ENCODE data around the gene TIAM1.

The TIAM1 gene

GRCh38 chr21:31367801-31368200, 23.7 kb upstream of the TIAM1 start:
- no peak for TF ChIP-seq ZNF274 (IDR thresholded peaks at IDR 0.05; ENCODE audit: low read depth, low read length)
- no peak overlapping the region for H3K4me3 ChIP-seq (ENCODE audit: low read length)

DNA sequence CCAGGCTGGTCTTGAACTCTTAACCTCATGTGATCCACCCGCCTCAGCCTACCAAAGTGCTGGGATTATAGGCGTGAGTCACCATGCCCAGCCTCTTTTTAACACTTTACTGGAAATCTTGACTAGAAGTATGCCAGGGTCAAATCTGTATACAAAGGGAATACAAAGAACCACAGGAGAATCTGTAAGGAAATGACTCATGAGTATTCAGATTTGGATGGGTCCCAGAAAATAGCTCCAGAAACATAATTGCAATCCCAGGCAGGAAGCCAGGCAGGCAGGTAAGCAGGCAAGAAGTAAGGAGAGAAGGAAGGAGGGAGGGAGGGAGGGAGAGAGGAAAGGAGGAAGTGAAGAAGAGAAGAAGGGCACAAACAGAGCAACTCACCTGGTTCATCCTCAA, 22.8 kb upstream of the TIAM1 start:
- no peak overlapping the region for H3K4me3 ChIP-seq (ENCODE audit: low read length)
- no peak for TF ChIP-seq ZNF274 (IDR thresholded peaks at IDR 0.05; ENCODE audit: low read depth, low read length)

- no peak overlapping the region for H3K4me3 ChIP-seq (ENCODE audit: low read length)
- TF ChIP-seq ZNF274 (IDR thresholded peaks at IDR 0.05; ENCODE audit: low read depth, low read length), result no peak
Measured at GRCh38 chr21:31364253-31364945, 20.3 kb upstream of the TIAM1 start.

DNA sequence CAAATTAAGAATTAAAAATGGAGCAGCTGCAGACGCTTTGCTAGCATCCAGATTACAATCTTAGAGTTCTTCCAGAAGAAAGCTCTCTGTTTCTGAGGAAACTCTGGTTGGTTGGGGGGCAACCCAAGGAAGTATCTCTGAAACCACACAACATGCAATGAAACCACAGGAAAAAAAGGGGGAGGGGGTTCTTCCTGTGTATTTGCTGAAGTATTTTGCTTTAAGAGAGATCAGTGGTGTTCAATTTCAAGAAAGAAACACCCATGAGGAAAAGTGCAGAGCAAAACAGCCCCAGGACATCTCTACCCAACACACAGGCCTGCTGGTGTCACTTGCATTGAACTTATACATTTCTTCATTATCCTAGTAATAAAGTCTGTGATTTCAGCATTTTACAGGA, 19.7 kb upstream of the TIAM1 start:
- no peak overlapping the region for H3K4me3 ChIP-seq (ENCODE audit: low read length)
- no peak for TF ChIP-seq ZNF274 (IDR thresholded peaks at IDR 0.05; ENCODE audit: low read depth, low read length)

DNA sequence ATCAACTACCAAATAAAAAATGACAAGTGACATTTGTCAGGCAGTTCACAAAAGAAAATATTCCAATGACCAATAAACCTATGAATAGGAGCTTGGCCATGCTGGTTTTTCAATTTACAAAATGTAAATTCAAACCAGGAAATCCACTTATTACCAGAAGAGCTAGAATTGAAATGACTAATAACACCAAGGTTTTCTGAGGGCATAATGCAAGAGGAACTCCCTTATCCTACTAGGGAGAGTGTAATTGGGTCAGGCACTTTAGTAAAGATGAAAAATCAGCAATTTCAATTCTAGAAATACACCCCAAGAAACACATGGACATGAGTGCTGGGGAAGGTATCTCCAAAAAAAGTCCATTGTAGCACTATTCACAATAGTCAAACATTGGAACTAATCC, 16.7 kb upstream of the TIAM1 start:
- no peak overlapping the region for H3K4me3 ChIP-seq (ENCODE audit: low read length)
- TF ChIP-seq ZNF274 (IDR thresholded peaks at IDR 0.05; ENCODE audit: low read depth, low read length), result no peak

DNA sequence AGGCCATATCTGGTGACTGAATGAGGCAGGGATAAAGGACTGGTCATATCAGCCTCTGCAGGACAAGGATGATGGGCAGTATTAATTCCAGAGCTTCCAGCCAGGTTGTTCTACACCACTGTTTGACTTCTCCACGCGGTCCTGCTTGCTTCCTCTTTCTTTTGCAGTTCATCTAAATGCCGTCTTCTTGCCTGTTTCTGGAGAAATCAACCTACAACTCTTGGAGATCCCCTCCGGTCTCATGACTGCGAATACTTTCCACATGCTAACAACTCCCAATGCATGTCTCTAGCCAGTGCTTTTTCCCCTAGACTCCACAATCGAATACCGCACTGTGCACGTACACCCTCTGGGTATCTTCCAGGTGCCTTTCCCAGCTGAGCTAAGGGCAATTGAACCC, 14.1 kb upstream of the TIAM1 start:
- no peak overlapping the region for H3K4me3 ChIP-seq (ENCODE audit: low read length)
- no peak for TF ChIP-seq ZNF274 (IDR thresholded peaks at IDR 0.05; ENCODE audit: low read depth, low read length)

DNA sequence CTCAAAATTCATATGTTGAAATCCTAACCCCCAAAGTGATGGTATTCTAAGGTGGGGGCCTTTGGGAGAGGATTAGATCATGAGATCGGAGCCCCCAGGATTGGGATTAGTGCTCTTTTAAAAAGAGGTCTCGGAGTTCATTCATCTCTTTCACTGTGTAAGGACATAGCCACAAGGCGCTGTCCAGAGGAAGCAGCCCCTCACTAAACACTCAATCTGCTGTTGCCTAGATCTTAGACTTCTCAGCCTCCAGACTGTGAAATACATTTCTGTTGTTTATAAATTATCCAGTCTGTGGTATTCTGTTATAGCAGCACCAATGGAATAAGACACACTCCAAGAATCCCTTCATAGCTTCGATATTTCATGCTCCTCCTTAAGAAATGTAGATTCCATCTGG, 12.4 kb upstream of the TIAM1 start:
- no peak for TF ChIP-seq ZNF274 (IDR thresholded peaks at IDR 0.05; ENCODE audit: low read depth, low read length)
- no peak overlapping the region for H3K4me3 ChIP-seq (ENCODE audit: low read length)

DNA sequence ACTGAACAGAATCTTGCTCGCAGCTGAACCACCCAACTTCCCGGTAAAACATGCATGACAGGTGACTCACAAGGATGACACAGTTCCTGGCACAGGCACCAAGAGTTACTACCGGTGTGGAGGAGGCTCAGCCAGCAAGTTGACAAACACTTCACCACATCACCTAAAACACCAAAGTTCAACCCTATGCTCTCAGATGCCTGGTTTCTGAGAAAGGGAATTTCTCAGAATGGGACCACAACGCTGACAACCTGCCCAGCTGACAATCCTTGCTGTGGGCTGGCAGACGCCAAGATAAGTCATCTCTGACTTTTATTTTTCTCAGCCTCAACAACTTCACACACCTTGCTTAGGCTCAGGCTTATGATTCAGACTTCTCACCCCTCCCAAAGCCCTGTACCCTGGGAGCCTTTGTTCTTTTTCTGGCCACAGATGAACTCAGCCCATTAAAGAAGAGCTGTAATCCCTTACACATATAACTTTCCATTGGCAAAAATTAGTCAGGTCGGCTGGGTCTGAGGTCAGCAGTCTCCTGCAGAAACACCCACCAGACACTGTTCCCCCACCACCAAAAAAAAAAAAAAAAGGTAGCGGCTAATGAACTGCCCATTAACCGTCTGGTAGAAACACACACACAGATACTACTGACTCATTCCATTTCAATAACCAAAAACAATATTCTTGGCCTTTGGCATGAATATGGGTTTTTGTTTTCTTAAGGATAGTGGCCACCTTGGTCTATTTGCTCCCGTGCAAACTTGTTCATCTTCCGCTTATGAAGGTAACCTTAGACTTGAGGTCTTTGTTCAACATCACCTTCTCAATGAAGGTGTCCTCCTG, 10.8 kb upstream of the TIAM1 start:
- TF ChIP-seq ZNF274 (IDR thresholded peaks at IDR 0.05; ENCODE audit: low read depth, low read length), result no peak
- H3K4me3 ChIP-seq (ENCODE audit: low read length), result no peak overlapping the region

- no peak for TF ChIP-seq ZNF274 (IDR thresholded peaks at IDR 0.05; ENCODE audit: low read depth, low read length)
- no peak overlapping the region for H3K4me3 ChIP-seq (ENCODE audit: low read length)
Measured at GRCh38 chr21:31354122-31354521, 10.1 kb upstream of the TIAM1 start.

- H3K4me3 ChIP-seq (ENCODE audit: low read length), result no peak overlapping the region
Measured at GRCh38 chr21:31352836-31353235, 8.8 kb upstream of the TIAM1 start.

DNA sequence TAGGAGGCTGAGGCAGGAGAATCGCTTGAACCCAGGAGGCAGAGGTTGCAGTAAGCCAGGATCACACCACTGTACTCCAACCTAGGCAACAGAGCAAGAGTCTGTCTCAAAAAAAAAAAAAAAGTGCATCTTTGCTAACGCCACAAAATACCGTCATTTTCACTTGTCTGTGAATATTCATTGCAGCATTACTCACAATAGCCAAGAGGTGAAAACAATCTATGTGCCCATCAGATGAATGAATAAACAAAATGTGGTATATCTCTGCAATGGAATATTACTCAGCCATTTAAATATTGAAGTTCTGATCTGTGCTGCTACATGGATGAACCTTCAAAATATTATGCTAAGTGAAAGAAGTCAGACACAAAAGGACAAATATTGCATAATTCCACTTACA, 7.9 kb upstream of the TIAM1 start:
- no peak for TF ChIP-seq ZNF274 (IDR thresholded peaks at IDR 0.05; ENCODE audit: low read depth, low read length)
- H3K4me3 ChIP-seq (ENCODE audit: low read length), result no peak overlapping the region

More at GRCh38 chr21:31352836-31353235, 8.8 kb upstream of the TIAM1 start:
- TF ChIP-seq ZNF274 (IDR thresholded peaks at IDR 0.05; ENCODE audit: low read depth, low read length), result no peak

GRCh38 chr21:31351438-31351837, 7.4 kb upstream of the TIAM1 start:
- H3K4me3 ChIP-seq (ENCODE audit: low read length), result no peak overlapping the region
- no peak for TF ChIP-seq ZNF274 (IDR thresholded peaks at IDR 0.05; ENCODE audit: low read depth, low read length)

DNA sequence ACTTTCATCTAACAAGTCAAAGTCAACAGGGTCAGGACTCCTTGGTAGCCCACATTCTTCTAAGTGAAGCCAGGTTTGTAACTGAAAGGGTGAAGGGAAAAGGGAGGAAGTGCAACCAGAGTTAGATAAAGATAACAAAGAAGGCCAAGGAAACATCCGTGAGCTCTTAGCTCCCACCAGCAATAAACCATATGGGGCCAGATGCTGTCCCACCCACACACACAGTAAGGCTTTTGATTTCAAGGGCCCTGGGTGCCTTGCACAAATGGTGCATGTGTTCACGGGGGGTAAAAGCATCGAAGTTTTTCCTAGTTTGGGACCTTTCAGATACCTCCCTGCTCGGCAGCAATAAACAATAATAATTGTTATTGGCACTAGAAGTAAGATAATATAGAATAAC, 5.1 kb upstream of the TIAM1 start:
- no peak overlapping the region for H3K4me3 ChIP-seq (ENCODE audit: low read length)
- no peak for TF ChIP-seq ZNF274 (IDR thresholded peaks at IDR 0.05; ENCODE audit: low read depth, low read length)

GRCh38 chr21:31348188-31348587, 4.1 kb upstream of the TIAM1 start:
- TF ChIP-seq ZNF274 (IDR thresholded peaks at IDR 0.05; ENCODE audit: low read depth, low read length), result no peak
- H3K4me3 ChIP-seq (ENCODE audit: low read length), result no peak overlapping the region

DNA sequence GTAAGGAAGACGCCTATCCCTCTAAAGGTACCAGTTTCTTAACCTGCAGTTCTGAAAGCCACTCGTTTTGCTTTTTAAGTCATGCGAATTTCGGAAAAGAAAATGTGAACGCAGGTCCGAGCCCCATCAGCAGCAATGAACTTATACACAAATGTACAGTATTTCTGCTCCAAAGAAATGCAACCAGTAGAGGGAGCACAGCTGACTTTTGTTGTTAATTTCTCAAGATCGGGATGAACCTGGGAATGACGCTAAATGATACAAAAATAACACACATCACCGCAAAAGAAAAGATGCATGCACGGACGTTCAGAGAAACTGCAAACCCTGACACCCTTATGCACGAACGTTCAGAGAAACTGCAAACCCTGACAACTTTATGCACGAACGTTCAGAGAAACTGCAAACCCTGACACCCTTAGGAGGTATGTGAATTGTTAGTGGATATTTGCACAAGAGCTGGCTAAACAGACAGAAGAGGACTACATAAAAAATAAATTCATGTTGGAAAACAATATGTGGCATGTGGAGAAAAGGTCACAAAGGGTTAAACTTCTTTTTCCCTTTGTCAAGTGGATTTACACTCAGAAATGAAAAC, 3.5 kb upstream of the TIAM1 start:
- TF ChIP-seq ZNF274 (IDR thresholded peaks at IDR 0.05; ENCODE audit: low read depth, low read length), result no peak
- H3K4me3 ChIP-seq (ENCODE audit: low read length), result no peak overlapping the region
